Stimulated activated CD4-positive, alpha-beta T cell treated with anti-CD3 and anti-CD28 coated beads, TNF-alpha, amount 100 ng/mL, for 1 hour (primary cell): ENCODE data around the gene EEF1AKMT2.
A peak's percentile ranks its signal among the peaks of the same experiment; 100 is the strongest.

Experiments
- DNase-seq, 3 donors: peaks; one replicate each; pipeline ENCODE4 v3.0.0-alpha.2; 2020; ENCODE audit warnings: low read depth in 3 of 3, low spot score in 1 of 3

EEF1AKMT2 gene

GRCh38 chr10:124739119-124739921 is 52.4 kb downstream of the EEF1AKMT2 start:
- DNase-seq, result no peak

- no peak for DNase-seq
Measured at GRCh38 chr10:124738441-124738840, 53.2 kb downstream of the EEF1AKMT2 start.

GRCh38 chr10:124737708-124738107 is 54.0 kb downstream of the EEF1AKMT2 start:
- DNase-seq, result no peak

GRCh38 chr10:124737221-124737620 is 54.5 kb downstream of the EEF1AKMT2 start:
- DNase-seq, result no peak

- DNase-seq, result no peak
Measured at GRCh38 chr10:124736491-124737136, 55.1 kb downstream of the EEF1AKMT2 start.

GRCh38 chr10:124735491-124736286 is 56.0 kb downstream of the EEF1AKMT2 start:
- no peak for DNase-seq

- no peak for DNase-seq
Measured at GRCh38 chr10:124734311-124735166, 57.1 kb downstream of the EEF1AKMT2 start.

- no peak for DNase-seq
Measured at GRCh38 chr10:124733571-124734245, 58.0 kb downstream of the EEF1AKMT2 start.

GRCh38 chr10:124732931-124733570 is 58.6 kb downstream of the EEF1AKMT2 start:
- DNase-seq, result peak in 1 of 3 donors; percentile 42

GRCh38 chr10:124731551-124731950 is 60.1 kb downstream of the EEF1AKMT2 start:
- no peak for DNase-seq

GRCh38 chr10:124730790-124731189 is 60.9 kb downstream of the EEF1AKMT2 start:
- DNase-seq, result no peak

GRCh38 chr10:124728830-124729661 is 62.6 kb downstream of the EEF1AKMT2 start:
- no peak for DNase-seq

- DNase-seq, result no peak
Measured at GRCh38 chr10:124728071-124728829, 63.4 kb downstream of the EEF1AKMT2 start.

- no peak for DNase-seq
Measured at GRCh38 chr10:124727361-124727960, 64.2 kb downstream of the EEF1AKMT2 start.

GRCh38 chr10:124725791-124726190 is 65.9 kb downstream of the EEF1AKMT2 start:
- DNase-seq, result no peak

GRCh38 chr10:124725171-124725631 is 66.5 kb downstream of the EEF1AKMT2 start:
- no peak for DNase-seq

- DNase-seq, result no peak
Measured at GRCh38 chr10:124724279-124725027, 67.2 kb downstream of the EEF1AKMT2 start.
